ENCODE results near the gene VPS25.

DNA sequence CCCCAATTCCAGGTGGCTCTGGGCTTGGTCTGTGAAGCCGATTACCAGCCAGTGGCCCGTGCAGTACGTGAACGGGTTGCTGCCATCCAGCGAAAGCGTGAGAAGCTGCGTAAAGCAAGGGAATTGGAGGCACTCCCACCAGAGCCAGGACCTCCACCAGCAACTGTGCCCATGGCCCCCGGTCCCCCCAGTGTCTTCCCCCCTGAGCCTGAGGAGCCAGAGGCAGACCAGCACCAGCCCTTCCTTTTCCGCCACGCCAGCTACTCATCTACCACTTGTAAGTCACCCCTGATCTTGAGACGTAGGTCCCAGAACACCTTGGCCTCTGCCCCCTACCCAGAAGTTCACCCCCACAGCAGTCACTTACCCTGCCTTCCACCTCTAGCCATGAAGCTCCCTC lies 14.0 kb downstream of the VPS25 start:
- TF ChIP-seq POLR2A (IDR thresholded peaks at IDR 0.05; ENCODE audit: low read depth, low read length) (no peak), TAF1 (IDR thresholded peaks at IDR 0.05; ENCODE audit: low read depth, low read length) (no peak), POLR2AphosphoS5 (IDR thresholded peaks at IDR 0.05; ENCODE audit: low read depth, low read length) (no peak)

Measured in GM12891 (cell line).